CD4-positive, alpha-beta T cell treated with Interleukin-4 for 4 hours (primary cell): ENCODE results near the gene TADA2B.

Experiments used
- DNase-seq: peaks from one replicate; pipeline ENCODE4 v3.0.0-alpha.2; 2020

Gene TADA2B

DNA sequence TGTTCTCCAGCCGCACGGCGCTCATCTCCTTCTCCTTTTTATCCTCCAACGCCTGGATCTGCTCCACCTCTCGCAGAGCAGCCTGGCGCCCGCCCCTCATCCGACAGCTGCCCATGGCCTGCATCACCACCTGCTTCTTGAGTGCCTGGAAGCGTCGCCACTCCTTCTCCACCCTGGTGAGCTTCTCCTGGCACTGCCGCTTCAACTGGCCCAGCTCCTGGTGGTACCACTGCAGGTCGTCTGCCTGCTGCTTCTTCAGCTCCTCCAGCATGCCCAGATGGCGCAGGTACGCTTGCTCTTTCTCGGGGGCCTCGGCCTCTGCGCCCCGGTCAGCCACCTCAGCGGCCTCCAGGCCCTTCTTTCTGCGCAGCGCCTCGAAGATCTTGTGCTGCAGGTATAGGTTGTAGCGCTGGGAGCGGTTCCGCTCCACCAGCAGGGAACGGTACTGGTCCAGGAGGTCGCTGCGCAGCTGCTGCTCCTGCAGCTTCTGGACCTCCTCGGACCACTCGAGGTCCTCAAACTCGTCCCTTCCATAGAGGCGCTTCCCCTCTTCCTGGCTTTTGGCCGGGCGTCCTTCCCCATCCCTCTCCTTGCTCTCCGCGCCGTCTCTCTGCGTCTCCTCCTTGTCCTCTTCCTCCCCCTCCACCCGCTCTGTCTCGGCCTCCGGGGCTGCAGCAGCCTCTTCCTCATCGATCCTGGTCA lies 1.2 kb upstream of the TADA2B start:
- no peak for DNase-seq

DNA sequence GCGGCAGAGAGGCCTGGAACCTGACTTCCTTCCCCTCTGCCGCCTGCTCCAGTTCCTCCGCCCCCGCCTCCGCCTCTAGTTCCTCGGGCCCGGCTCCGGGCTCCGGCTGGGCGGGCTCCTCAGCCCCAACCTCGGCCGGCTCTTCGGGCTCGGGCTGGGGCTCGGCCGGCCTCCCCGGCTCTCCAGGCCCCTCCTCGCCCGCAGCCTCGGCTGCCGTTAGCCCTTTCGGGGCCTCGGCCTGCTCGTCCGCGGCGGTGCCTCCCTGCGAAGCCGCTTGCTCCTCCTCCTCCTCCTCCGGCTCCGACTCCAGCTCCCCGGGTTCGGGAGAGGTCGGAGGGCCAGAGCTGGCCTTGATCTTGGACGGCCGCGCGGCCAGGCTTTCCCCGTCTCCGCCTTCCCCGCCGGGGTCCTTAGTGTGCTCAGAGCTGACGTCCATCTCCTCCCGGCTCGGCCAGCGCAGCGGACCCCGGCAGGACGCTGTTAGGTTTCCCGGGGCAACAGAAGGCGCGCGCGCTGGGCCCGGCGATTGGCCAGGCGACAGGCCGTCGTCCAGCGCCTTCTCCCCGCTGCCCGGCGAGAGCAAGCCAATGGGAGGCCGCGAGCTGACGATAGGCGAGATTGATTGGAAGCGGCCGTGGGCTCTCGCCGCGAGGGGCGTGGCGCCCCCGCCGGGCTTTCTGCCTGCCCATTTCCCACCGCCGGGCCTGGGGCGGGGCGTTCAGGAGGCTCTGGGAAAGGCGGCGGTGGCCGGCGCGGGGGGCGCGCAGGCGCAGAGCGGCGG lies 479 bp upstream of the TADA2B start:
- DNase-seq, result peak; percentile 95

DNA sequence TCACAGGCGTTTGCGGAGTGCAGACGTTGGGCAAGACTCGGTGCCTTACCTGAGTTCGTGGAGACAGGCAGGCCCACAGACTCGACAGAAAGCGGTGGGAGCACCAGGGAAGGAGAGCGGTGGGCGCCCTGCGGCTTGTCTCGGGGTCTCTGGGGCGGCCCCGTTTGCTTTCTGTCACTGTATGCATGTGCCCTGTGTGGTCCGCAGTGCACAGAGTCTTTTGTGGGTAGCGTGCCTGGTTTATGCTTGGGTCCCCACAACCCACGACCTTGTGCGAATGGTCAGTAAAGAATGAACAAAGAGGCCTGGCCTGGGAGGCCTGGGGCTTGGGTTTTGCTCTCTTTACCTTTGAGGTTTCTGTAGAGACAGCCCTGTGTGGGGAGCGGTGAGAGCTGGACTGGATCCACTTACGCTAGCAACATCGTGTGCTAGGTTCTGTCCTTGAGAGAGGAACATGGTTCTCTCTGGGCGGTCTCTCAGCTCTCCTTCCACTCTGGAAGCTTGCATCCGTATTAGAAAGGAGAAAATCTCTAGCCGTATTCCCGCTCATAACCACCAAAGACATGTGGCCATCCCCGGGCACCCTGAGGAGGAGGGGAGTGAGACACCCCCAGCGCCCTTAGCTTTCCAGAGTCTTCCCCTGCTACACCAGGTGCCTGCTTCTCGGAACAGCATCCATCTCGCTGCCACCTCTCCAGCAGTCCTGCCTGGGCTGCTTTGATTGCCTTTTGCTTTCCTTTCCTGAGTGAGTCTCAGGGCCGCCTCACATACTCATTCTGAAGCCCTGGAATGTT lies 1.2 kb downstream of the TADA2B start:
- no peak for DNase-seq

DNA sequence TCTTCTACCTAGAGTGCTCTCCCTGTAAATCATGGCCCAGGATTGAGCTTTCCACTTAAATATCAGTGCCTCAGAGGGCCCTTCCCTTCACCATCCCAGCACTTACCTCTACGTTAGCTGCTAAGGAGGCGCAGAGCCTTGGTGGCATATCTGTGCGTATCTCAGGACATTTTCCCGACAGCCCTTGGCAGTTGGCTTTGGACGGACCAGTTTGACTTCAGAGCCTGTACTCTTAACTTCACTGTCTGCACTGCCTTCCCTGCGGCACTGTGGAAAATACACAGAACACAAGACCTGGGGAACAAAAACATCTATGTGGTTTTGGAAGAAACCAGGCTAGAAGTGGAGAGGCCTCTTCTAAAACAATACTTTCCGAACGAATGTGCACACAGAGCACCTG lies 2.4 kb downstream of the TADA2B start:
- DNase-seq, result no peak

DNA sequence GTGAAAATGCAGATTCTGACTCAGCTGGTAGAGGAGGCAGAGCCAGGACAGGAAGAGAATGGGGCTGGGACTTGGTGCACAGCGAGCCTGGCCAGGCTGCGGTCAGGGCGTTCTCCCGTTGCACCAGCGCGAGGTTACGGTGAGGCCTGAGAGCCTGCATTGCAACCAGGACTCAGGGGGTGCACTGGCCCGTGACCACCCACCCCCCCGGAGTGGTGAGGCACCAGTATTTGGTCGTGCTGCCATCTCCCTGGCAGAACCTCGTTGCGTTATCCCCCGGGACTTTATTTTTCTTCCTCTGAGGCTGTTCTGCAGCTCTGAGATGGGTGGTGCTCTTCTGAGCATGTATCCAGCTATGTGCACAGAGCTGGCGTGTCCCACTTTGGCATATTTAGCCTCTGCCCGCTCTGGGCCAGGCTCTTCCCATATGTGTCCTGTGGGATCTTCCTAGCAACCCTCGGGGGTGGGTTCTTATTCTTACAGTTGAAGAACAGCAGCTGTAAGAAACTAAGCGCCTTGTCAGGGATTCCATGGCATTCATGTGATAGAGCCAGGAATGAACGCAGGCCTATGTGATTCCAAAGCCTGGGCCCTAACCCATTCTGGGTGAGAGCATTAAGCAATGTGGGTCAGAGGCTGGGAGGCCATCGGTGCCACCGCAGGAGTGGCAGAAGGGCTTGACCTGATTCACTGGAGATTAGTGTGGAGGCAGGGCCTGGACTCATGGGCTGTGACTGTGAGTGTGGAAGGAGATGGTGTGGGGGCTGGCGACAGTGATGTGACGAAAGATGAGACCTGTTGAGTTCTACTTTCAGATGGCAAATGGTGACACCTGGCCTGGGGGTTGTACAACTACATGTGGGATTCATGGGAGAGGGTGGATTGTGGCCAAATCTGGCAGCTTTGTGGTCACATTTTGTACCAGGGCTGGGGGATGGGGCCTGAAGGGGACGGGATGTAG lies 3.1 kb downstream of the TADA2B start:
- DNase-seq, result no peak

DNA sequence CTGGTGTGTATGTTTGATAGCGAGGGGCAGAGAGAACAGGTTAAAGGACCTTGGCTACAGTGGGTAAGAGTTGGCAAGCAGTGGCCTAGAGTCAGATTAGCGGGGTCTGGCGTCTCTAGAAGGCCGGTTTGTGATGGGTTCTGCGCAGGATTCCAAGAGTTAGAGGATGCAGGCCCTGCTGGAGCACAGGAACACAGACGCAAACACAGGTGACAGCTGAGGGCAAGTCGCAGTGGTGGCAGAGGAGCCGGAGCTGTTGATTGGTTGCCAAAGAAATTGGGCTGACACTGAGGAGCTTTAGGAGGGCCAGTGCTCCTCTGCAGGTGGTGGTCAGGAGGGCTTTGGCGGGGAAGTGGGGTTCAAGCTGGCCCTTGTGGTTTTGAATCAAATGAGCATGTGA lies 3.8 kb downstream of the TADA2B start:
- no peak for DNase-seq

DNA sequence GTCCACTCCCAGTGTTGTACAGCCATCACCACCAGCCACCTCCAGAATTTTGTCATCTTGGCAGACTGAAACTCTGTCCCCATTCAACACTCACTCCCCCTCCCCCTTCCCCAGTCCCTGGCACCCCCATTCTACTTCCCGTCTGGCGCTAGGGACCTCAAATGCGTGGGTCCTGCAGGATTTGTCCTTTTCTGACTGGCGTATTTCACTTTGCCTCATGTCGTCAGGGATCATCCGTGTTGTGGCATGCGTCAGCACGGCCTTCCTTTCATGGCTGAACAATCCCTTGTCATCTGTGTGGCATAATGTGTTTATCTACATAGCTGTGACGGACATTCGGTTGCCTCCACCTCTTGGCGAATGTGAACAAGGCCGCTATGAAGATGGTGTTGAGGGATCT lies 5.5 kb downstream of the TADA2B start:
- DNase-seq, result no peak

DNA sequence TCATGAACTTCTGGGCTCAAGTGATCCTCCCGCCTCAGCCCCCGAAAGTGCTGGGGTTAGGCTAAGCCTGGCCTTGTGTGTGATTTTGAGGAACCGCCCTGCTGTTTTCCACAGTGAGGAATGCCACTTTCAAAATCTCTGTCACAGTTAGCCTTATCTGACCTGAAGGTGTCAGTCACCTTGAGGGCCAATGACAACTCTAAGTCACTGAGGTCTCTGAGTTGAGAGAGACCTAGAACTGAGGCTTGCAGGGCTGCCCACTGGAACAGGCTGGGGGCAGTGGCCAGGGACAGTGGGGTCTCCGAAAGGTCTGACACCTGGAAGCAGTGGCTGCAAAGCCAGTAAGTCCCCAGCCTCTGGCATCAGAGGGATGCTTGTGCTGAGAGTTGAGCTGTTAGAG lies 6.1 kb downstream of the TADA2B start:
- DNase-seq, result no peak

DNA sequence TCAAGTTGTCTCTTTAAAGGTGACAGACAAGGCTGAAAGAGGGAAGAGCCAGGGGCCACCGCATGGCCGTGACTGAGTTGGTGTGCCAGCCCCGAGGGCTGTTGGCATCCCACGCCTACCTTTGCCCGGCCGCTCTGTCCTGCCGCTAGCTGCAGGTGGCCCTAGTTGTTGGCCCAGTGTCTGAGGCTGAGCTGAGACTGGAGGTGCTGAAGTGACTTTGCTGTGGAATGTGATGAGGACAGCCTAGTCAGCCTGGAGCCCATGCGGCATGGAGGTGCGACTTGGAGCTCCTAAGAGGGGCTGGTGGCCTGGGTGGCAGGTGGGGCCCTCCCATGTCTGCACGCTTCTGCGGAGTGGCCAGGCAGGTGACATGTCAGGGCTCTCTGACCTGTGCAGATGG lies 6.6 kb downstream of the TADA2B start:
- no peak for DNase-seq

DNA sequence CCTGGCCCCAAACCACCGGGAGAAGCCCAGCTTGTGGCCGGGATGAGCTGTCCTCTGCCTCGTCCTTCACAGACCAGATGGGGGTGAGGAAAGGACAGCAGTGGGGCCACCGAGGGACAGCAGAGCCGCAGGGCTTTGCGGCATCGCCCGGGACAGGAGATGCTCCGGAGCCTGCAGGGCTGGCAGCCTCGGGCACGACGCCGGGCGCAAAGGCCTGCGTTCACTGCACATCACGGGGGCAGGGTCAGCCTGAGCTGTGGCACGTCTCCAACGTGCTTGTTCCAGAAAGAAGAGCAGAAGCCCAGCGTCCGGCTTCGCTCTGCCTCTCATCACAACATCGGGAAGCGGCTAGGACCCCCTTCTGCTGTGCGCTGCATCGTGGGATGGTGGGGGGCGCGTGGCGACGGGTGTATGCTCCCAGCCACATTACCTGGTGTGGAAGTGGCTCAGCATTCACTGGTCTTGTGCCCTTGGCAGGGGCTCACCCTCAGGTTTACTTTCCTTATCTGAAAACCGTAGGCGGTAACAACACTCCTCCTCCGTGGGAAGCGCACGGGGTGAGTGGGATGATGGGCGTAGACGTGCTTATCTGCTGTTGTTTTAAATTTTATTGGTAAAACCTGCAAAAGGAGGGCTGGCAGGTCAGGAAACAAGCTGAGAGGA lies 7.4 kb downstream of the TADA2B start:
- no peak for DNase-seq

DNA sequence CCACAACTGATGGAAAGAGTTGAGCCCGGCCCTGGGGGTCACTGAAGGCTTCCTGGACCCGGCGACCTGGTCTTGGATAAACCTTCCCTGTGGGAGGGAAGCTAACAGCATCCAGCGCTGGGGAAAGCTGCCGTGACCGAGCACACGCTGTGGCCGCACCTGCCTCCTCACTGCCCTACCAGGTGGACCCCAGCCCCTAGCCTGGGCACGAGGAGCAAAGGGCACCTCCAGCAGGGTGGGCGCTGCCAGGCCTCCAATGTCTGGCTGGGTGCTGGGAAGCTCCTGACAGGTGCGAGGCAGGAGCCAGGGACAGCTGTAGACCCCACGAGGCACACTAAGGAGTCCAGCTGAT lies 7.9 kb downstream of the TADA2B start:
- DNase-seq, result no peak

DNA sequence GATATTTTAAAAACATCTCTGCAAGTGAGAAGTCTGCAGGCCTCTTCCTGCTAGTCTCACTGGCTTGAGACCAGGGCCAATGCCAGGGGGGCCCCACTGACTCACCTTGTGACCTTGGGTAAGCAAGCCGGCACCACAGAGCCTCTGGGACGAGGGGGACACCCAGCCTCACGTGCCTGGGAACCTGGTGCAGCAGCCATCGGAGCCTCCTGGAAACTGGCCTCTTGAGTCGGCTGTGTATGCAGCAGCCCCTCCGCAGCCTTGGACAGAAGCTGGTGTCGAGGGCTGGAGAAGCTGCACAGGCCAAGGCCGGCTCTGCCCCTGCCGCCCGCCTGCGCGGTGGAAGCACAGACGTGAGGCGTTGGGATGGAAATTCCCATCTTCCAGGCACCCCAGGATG lies 8.7 kb downstream of the TADA2B start:
- DNase-seq, result no peak

DNA sequence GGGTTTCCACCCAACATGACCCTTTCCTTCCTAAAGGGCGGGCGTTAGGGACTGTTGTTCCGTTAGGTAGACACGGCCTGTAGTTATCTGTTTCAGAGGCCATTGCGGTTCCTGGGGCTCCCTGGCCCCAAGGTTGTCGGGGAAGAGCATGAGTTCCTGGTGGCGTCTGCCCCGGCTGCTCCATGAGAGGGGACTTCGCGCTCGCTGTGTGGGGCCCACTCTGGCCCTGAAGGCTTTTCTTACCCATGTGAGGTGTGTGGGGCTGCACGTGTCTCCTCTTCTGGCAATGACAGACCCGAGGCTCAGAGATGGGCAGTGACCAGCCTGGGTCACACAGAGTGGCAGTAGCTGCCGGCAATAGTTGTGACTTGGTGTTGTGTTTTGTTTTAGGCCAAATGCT lies 9.1 kb downstream of the TADA2B start:
- no peak for DNase-seq

DNA sequence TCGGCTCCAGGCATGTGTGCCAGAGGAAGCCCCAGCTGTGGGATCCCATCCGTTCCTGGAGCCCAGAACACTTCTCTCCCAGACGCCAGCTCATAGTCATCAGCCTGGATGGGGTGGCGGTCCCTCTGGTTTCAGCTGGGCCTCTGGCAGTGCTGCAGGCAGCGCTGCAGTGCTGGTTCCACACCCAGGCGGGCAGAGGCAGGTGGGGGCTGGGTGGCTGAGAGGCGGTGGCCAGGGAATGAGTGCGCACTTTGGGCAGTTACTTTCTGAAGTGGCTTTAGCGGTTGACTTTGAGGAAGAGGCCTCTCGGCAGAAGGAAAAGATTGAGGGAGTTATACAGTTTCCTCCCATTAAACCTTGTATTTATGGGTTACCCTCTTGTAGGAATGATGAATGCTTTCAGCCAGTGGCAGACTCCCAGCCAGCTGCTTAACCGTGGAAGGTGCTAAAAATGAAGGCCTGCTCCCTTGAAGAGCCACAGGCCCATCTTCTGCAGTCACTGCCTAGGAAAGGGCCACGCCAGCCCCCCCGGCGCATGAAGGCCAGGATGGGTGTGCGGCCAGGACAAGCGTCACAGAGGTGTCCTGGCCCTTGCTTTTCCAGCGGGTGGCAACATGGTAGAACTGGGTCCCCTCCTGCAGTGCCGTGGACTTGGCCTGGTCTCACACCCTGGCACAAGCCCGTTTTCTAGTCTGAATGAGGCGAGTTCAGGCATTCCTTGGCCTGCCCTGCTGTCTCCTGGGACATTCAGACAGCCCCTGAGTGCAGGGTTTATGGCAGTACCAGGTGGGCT lies 9.9 kb downstream of the TADA2B start:
- no peak for DNase-seq

DNA sequence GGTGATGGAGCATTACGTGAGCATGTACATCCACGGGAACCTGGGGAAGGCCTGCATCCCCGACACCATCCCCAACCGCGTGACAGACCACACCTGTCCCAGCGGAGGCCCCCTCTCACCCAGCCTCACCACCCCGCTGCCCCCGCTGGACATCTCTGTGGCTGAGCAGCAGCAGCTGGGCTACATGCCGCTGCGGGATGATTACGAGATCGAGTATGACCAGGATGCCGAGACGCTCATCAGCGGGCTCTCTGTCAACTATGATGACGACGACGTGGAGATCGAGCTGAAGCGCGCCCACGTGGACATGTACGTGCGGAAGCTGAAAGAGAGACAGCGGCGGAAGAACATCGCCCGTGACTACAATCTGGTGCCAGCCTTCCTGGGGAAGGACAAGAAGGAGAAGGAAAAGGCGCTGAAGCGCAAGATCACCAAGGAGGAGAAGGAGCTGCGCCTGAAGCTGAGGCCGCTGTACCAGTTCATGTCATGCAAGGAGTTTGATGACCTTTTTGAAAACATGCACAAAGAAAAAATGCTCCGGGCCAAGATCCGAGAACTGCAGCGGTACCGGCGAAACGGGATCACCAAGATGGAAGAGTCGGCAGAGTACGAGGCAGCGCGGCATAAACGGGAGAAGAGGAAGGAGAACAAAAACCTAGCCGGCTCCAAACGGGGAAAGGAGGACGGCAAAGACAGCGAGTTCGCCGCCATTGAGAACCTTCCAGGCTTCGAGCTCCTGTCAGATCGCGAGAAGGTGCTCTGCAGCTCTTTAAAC lies 11.1 kb downstream of the TADA2B start:
- DNase-seq, result no peak

DNA sequence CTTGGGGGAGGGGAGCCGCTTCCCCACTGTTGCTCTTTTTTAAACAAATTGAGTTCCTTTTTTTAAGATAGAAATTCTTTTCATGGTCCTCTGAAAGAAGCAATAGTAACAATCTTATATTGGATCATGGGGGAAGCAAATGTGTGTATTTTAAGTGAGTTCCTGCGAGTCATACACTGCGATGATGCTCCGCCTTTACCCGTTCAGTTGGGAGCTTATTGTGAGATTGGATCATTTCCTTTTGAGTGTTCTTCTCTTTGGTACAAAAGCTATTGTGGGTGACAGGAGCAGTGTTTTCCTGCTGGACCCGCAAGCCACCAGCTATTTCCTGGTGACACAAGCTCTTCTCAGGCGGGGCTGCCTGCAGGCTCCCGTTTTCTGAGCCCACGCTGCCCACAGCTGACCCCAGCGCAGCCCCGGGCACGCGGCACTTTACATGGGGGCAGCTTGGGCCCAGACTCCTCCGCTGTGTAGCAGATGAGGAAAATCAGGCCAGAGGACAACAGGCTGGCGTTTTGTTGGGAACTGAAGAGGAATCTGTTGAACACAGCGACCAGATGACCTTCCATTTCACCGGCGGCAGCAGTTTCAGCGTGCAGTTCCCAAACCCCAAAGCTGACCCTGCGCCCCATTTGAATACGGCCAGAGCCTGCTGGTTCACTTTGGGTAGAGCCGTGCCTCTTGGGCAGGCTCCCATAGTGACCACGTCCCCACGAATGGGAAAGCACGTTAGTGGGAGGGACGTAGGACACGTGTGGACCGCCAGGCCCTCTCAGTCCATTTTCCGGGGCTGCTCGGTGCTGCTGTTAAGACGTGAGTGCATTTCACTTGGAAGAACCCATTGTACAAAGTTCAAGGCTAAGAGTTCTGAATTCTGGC lies 12.2 kb downstream of the TADA2B start:
- no peak for DNase-seq

DNA sequence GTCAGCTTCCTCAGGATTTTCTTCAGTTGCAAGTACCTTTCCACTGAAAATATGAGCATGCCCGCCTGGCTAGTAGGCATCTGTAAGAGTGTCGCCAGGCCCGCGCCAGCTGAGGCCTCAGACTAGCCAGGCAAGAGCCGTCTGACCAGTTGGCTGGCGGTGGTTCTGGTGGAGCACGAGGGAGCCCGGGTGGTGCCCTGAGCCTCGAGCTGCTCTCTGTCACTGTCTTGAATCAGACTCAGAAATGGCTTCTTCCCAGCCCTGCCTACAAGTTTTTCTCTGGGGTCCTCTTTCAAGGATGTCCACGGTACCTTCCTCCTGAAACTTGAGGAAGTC lies 12.8 kb downstream of the TADA2B start:
- no peak for DNase-seq

DNA sequence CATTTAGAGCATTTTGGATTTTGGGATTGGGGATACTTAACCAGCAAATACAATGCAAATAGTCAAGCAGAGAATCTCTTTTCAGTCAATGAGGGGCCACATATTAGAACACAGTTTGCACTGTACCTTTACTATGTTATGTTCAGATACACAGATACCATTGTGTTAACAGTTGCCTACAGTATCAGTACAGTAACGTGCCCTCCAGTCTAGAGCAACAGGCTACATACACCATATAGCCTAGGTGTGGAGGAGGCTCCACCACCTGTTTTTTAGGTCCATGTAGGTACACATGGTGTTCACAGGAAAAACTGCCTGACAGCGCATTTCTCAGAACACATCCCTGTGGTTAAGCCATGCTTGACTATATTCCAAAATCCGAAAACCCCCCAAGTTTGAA lies 15.6 kb downstream of the TADA2B start:
- DNase-seq, result no peak

DNA sequence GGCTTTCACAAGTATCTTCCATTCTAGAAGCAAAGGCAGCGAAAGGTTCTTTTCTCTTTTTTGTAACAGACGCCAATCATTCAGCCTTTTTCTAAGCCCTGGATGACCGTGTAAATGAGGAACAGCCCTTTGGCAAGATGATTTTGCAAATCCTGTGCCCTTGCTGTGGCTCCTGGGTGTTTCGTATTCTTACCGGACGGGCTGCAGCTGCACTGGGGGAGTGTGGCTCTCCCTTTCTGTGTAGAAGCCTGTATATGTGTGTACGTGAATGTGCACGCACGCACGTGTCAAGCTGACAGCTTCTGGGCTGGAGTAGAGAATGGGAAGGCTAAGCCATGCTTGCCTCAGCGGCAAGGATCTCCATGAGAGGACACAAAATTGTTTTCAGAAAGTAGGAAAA lies 16.5 kb downstream of the TADA2B start:
- no peak for DNase-seq
